ENCODE data around the gene MYO16.
"Not testable (repeated sequence)": the region's sequence is repeated elsewhere in the genome, so short reads cannot be mapped to it uniquely, and the experiment has no call there.

The MYO16 gene

DNA sequence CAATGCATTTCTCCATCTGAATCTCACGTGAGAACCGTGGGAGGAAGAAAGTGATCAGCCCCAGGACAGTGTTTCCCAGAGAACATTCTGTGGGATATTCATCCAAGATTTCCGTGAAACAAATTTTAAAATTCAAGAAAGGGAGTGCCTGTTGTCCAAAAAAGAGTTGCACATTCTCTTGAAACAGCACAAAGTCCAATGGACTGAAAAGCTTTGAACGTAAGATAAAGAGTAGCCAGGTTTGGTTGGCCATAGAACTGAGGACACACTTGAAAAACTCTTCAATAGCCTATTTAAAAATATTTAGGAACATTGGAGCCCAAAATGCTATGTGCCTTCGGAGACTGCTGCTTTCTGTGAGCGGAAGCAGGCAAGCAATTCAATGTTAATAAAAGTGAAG is 353.9 kb downstream of the MYO16 start:
- DNase-seq (ENCODE audit: low spot score) = no peak

DNA sequence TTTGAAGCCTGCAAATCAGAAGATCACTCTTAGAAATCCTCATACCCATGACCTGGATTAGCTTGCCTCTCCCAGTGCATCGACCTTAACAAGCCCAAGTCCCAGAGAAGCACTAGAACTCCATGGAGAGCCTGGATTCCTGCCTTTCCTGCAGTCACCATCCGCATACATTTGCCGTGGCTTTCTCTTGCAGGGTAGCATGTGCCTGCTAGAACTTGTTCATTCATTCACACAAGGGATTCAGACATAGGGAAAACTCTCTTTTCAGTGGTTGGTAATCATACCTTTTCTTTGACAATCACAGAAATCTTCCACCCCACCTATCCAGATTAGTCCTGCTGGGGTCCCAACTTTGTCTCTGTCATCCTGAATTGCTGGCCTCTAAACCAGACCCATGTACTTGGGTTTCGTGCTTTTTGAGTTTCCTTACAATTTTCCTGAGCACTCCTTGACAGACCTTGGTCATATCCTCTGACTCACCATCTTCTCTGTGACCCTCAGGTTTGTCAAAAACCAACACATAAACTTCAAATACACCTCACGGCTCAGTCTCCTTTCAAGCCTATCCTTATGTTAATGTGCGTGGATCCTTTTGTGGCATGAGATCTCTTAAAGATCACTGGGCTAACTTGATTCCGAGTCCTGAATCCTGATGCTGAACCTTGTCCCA is 355.0 kb downstream of the MYO16 start:
- DNase-seq (ENCODE audit: low spot score) = no peak

- no peak for DNase-seq (ENCODE audit: low spot score)
Measured at GRCh38 chr13:108985166-108985565, 355.8 kb downstream of the MYO16 start.

GRCh38 chr13:108987517-108987916 is 358.1 kb downstream of the MYO16 start:
- no peak for DNase-seq (ENCODE audit: low spot score)

- no peak for DNase-seq (ENCODE audit: low spot score)
Measured at GRCh38 chr13:108987944-108988343, 358.5 kb downstream of the MYO16 start.

DNA sequence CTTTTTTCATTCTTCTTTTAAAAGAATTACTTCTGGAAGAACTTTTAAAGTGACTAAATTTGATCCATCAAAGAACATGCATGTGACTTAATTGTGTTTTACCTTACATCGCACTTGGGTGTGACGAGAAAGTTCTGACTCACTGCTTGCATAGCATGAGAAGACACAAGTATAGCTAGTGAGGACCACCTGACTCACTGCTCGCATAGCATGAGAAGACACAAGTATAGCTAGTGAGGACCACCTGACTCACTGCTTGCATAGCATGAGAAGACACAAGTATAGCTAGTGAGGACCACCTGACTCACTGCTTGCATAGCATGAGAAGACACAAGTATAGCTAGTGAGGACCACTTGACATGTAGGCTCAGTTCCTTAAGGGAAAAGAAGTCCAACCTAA is 362.0 kb downstream of the MYO16 start:
- DNase-seq (ENCODE audit: low spot score) = not testable (repeated sequence)

DNA sequence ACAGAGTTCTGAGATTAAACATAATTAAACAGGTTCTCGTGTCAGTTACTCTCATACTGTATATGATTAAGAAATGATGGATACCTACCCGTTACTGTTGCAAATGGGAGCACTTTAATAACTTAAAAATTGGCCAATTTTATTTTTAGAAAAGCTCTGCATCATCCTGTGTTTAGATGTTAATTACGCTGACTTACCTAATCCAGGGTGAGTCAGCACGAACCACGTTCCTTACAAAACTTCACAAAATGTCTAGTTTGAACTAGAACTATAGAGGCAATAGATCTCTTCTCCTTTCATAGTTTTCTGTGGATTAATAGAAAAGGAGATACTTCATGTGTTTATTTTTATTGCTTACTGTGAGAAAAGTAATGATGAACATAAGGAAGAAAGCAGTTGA is 363.9 kb downstream of the MYO16 start:
- no peak for DNase-seq (ENCODE audit: low spot score)

DNA sequence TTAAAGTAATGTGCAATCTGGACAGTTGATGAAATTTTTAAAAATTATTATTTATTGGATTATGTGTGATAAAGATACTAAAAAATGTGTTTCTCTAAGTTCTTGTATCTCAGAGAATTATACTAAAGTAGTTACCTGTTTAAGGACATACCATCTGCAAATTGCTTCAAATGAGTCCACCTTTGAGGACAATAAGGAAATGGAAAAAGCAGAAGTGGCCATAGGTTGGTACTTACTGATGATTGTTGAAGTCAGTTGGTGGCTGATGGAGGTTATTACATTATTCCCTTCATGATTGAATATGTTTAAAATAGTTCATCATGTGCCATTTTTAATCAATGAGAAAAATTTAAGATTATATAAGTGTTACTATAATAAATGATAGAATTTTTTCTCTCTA is 367.0 kb downstream of the MYO16 start:
- DNase-seq (ENCODE audit: low spot score) = no peak

DNA sequence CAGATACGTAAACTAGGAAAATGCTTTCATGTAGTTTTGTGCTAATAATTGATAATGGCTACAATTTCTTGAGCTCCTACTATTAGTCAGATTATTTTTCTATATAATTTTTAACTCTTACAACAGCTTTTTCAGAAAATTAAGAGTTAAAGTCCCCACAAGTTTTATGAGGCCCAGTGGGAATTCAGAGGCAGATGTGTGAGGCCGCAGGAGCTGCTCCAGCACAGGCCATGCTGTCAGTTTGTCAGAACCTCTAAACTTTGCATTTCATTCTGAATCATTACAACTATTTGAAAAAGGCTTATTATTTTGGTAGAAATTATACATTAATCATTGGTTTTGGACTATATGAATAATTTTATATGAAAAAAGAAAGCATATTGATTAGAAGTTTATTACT is 370.8 kb downstream of the MYO16 start:
- no peak for DNase-seq (ENCODE audit: low spot score)

- DNase-seq (ENCODE audit: low spot score) = no peak
Measured at GRCh38 chr13:109002934-109003333, 373.5 kb downstream of the MYO16 start.

DNA sequence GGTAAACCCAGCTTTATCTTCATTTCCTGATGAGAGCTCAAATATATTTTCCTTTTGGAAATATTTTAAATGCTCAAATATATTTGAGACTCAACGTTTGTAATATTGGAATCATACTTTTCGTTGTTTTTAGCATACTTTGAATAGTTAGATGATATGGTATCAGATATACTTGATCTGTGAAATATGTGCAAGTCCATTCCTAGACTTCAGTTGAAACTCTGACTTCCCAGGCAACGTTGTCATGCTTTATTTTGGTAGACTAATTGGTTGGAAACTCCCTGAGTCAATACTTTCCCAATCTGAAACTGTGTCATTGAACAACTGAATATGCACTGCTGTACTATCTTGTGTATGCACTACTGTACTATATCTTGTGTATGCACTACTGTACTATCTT is 378.5 kb downstream of the MYO16 start:
- DNase-seq (ENCODE audit: low spot score) = peak; percentile 17

DNA sequence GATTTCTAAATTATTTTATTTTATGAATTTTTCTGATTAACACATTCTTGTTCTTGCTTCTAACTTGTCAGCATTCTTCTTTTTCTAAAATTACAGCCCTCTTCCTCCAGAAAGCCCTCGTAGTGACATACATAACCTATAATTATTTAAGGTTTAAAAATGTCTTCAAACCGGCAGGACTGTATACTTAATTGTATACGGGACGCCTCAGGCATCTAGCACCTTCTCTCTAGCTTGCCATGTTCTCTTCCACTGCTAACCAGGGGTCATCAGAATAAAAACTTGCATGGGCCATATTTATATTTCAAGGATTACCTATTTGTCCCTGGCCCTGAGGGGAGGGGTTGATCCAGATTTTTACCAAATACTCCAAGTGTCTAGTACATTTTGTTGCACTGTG is 380.3 kb downstream of the MYO16 start:
- no peak for DNase-seq (ENCODE audit: low spot score)

DNA sequence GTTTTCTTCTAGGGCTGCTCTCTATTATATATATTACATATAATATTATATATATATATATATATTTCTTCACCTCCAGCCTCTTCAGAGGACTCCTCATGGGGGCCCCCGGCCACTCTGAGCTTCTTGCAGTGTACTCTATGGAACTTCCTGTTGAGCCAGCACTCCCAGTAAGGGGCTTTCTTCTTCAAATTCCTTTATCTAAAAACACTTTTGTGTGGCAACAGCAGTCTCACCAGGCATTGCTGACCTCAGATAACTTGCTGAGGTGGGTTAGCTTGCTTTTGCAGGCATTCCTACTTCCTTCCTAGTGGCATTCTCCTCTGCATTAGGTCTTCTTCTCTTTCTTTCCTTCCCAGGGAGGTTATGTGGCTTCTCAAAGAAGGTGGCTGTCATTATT is 381.5 kb downstream of the MYO16 start:
- DNase-seq (ENCODE audit: low spot score) = no peak

GRCh38 chr13:109012115-109012514 is 382.7 kb downstream of the MYO16 start:
- no peak for DNase-seq (ENCODE audit: low spot score)

DNA sequence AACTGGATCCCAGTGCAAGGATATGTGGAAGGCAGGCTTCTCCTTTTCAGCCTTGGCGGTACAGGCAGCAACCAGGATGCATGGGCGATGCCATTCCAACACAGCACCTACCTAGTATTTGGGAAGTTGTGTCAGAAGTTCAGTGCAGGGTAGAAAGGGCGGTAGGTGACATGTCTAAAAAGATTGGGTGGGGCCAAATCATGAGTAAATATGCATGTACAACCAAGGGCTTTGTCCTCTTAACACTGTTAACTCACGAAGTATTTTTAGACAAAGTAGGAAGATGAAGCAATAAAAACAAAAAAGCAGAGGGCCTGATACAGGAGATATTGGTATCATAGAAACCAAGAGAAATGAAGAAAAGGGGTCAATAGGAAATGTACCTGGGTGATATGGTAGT is 392.1 kb downstream of the MYO16 start:
- no peak for DNase-seq (ENCODE audit: low spot score)

- no peak for DNase-seq (ENCODE audit: low spot score)
Measured at GRCh38 chr13:109024611-109025010, 395.2 kb downstream of the MYO16 start.

GRCh38 chr13:109026266-109026665 is 396.9 kb downstream of the MYO16 start:
- no peak for DNase-seq (ENCODE audit: low spot score)

DNA sequence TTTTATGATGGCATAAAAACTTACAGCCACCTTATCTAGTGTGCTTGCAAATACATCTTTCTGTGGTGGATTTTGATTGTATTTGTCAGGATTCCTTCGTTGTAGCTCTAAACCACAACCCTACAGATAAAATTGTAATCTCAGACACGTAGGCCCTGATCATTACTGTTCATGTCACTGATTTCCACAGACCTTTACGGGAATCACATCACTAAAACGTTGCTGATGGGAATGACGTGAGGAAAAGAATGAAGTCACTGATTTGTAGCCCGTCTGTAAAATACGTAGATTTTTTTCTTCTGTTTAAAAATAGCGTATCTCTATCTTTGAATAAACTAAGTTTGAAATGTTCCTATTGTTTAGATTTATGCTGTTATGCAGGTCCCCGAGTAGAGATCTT is 399.2 kb downstream of the MYO16 start:
- DNase-seq (ENCODE audit: low spot score) = no peak

DNA sequence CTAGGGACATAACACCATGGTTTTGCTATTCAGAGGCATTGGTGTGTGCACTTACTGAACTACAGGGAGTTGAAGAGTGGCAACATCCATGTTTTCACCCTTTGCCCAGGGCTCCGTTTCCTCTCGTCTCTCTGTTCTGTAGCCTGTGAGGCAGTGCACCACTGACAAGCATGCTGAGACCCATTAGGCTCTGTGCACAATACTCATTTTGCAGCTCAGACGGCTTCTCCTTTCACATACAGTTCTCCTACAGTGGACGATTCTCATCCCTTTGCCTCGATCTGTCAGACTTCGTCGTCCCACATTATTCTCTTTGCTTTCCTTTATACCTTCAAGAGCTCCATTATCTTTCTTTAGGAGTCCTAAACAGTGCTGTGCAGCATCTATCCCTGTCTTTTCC is 403.7 kb downstream of the MYO16 start:
- DNase-seq (ENCODE audit: low spot score) = no peak

DNA sequence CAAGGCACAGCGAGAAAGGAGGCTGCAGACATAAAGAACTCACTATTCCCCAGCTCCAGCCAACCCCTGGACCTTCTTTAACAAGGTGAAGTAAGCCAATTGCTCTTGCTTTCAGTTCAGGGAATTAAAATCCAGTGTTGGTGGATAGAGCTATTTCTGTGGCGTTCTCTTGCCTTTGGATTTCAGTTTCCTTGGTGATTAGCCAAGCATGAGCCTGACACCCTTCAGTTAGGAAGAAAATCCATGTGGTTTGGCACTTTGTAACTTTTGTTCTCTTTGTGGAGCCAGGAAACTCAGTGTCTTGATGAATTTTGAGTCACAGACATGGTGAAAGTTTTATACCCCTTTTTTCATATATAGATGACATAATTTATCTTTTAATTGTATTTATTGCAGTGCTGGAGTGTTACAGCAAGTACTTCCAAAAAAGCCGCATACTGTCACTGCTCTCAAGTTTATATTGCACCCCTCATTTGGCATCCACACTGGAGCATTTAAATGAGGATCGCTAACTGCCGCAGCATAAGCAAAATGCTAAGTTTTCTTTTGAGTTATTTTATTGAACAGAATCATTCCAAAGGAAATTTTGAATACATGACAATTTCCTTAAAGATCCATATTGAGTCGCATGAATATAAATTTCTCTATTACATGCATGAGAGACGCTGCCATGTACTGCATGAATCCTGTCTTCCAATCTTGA is 406.8 kb downstream of the MYO16 start:
- no peak for DNase-seq (ENCODE audit: low spot score)

- no peak for DNase-seq (ENCODE audit: low spot score)
Measured at GRCh38 chr13:109043636-109044035, 414.2 kb downstream of the MYO16 start.

- DNase-seq (ENCODE audit: low spot score) = no peak
Measured at GRCh38 chr13:109055850-109056249, 426.4 kb downstream of the MYO16 start.

DNA sequence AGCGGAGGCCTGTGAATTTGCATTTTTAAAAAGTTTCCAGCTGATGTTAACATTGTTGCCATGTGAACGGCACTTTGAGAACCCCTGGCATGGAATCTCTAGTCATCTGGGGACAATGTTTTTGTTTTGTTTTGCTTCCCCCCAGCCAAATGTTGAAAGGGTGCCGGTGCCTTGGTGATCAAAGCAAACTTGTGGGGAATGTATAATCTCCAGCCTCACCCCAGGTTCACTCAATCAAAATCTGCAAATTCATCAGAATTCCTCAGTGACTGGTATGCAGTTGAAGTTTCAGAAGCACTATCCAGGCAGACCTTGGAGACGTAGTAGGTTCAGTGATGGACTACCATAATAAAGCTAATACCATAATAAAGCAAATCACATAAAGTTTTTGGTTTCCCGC is 428.7 kb downstream of the MYO16 start:
- DNase-seq (ENCODE audit: low spot score) = no peak

- DNase-seq (ENCODE audit: low spot score) = no peak
Measured at GRCh38 chr13:109072505-109072904, 443.1 kb downstream of the MYO16 start.
